IPS-18c (cell line): Measurements from ENCODE around the gene DUSP19.

Source experiments
- H3K4me3 ChIP-seq: 2 replicates; pipeline ENCODE4 v1.7.0; 2013; ENCODE audit warnings: low read depth, mild to moderate bottlenecking, low read length, moderate library complexity; ENCODE audit not compliant: insufficient read depth
- H3K9me3 ChIP-seq: one replicate; pipeline ENCODE4 v1.6.1; 2013; ENCODE audit warnings: mild to moderate bottlenecking, low read length, moderate library complexity; ENCODE audit not compliant: control insufficient read depth, insufficient read depth

The DUSP19 gene

GRCh38 chr2:183105402-183106134 is 27.0 kb downstream of the DUSP19 start:
- Histone ChIP-seq H3K4me3 (no peak overlapping the region), H3K9me3 (no peaks in the 10 kb centered on the region)

- H3K4me3 ChIP-seq = no peak overlapping the region
- H3K9me3 ChIP-seq = no peaks in the 10 kb centered on the region
Observed at GRCh38 chr2:183112577-183112976, 34.0 kb downstream of the DUSP19 start.

DNA sequence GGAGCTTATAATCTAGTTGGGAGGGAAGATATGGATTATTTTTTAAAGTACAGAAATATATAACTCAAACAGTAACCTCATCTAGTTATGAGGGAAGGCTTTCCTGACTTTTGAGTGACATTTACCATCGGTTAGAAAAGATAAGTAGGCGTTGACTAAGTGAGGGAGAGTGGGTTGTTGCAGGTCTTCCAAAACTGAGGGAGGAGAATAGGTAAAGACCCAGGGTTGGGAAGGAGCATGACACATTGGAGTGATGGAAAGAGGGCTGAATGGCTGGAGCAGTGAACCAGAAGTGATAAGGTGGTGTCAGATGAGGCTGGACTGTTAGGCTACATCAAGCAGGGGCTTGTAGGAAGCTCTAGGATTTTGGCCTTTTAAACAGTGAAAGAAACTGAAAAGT is 35.1 kb downstream of the DUSP19 start:
- Histone ChIP-seq H3K9me3 (no peaks in the 10 kb centered on the region), H3K4me3 (no peak overlapping the region)

DNA sequence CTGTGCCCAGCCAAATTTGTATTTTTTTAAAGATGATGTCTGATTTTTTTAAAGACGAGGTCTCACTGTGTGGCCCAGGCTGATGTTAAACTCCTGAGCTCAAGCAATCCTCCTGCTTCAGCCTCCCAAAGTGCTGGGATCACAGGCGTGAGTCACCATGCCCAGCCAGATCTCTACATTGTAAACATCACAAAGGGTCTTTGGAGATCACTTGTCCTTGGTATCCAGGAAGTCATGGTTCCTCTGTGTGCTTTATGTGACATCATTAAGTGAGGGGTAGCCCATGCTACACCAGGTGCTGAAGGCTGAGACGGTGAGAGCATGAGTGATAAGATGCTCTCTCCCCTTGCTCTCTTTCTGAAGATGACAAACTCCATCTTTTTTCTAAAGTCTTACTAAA is 38.7 kb downstream of the DUSP19 start:
- Histone ChIP-seq H3K4me3 (no peak overlapping the region), H3K9me3 (no peaks in the 10 kb centered on the region)

- H3K9me3 ChIP-seq = no peaks in the 10 kb centered on the region
- H3K4me3 ChIP-seq = peak overlapping the region; percentile 79; the same call in 1 of the 2 replicates
Observed at GRCh38 chr2:183123117-183123958, 44.8 kb downstream of the DUSP19 start.

DNA sequence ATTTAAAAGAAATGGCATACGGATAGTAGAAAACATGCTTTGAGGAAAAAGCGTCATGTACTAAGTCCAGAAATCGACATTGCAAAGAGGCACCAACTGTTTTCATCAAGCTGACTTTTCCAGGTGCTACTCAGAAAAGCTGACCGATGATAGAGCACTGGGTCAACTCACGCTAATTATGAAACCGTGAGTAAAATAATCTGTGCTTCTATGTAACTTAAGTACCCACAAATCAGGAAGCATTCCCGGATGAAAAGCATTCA is 45.3 kb downstream of the DUSP19 start:
- H3K4me3 ChIP-seq = peak overlapping the region; percentile 79; the same call in 1 of the 2 replicates
- no peaks in the 10 kb centered on the region for H3K9me3 ChIP-seq

- Histone ChIP-seq H3K4me3 (peak within 1 kb of the TSS; percentile 79), H3K9me3 (no peaks in the 10 kb centered on the region)
Observed at GRCh38 chr2:183124222-183124956, 45.8 kb downstream of the DUSP19 start, which contains the start of gene NUP35. Gene NUP35, plus strand, starts transcription at chr2:183124443. Its CDS starts 15 bp downstream, at chr2:183124458.

DNA sequence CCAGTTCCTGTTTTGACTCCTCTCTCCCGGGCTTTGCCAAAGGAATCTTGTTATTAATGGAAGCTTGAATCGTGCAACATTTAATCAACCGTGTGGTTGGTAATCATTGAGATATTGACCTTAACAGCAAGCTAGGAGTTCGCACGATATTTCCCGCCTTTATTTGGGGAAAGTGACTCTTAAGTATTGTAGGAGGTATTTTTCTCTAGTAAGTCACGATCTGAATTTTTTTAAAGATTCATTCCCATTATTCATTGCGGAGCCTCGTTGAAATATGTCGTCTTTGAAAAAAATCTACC is 46.4 kb downstream of the DUSP19 start:
- Histone ChIP-seq H3K9me3 (no peaks in the 10 kb centered on the region), H3K4me3 (peak overlapping the region; percentile 79)

DNA sequence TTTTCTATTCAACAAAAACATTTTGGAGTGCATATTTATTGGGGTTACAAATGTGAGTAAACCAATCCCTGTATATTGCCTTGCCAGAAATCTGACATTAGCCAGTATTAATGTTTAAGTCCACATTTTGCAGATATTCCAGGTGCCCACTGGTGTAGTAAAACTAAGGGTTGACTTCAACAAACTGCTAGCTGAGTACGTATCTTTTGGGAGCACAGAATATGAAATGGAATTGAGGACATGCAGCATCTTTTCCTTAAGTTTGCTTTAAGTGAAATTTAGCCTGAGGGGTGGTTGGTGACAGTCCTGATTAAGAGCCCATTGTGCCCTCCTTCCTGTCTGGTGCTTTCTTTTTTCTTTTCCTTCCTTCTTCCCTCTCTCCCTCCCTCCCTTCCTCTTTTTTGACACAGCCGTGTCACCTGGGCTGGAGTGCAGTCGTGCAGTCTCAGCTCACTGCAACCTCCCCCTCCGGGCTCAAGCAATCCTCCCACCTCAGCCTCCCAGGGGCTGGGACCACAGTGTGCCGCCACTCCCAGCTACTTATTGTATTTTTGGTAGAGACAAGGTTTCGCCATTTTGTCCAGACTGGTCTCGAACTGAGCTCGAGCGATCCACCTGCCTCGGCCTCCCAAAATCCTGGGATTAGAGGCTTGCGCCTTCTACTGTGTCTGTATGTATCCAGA is 47.3 kb downstream of the DUSP19 start:
- Histone ChIP-seq H3K9me3 (no peaks in the 10 kb centered on the region), H3K4me3 (peak overlapping the region; percentile 79; the same call in 1 of the 2 replicates)

DNA sequence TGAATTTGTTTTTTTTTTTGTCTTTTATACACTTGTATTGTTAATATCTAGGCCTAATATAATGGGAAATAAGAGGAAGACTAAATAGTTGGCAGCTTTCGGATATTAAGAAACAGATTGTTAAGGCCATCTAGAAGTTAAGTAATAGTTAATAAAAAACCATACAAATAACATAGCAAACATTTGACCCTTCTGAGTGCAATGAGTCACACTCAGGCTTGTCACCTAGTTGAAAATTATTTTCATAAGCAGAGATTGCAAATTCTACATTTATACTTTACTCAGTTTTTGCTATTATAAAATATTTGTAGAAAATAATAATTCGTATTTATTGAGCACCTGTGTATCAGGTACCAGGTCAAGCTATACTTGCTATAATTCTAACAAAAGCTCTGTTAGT is 48.1 kb downstream of the DUSP19 start:
- H3K9me3 ChIP-seq = no peaks in the 10 kb centered on the region
- no peak overlapping the region for H3K4me3 ChIP-seq

DNA sequence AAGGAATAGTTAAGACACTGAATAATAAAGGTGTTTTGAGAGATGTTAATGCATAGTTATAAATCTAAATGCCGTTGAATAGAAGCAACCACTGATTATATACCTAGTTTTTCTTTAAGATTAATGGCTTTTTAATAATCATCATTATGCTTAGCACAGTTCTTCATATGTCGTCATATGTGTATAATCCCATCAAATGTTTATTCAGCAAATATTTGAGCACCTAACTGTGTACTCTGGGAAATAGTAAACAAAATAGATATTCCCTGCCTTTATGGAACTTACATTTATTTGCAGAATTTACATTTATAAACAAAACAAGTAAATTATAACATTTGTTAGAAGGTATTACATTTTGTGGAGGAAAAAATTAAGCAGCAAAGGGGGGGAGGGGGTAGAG is 55.5 kb downstream of the DUSP19 start:
- Histone ChIP-seq H3K4me3 (no peak overlapping the region), H3K9me3 (no peaks in the 10 kb centered on the region)

DNA sequence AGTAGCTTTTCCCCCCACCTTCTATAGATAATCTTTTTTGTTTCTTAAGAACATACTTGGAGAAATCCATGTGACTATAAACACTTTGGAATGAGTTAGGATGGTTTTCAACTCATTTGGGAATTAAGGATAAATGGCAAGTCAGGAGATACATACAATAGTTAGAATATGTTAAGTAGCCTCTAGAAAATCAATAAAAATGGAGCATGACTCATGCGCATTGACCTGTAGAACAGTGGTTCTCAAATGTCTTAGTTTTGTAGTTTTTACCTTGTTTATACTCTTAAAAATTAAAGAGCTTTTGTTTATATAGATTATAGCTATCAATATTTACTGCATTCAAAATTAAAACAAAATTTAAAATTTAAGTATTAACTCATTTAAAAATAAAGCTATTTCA is 70.4 kb downstream of the DUSP19 start:
- Histone ChIP-seq H3K9me3 (no peaks in the 10 kb centered on the region), H3K4me3 (no peak overlapping the region)

GRCh38 chr2:183149489-183149888 is 70.9 kb downstream of the DUSP19 start:
- no peak overlapping the region for H3K4me3 ChIP-seq
- H3K9me3 ChIP-seq = no peaks in the 10 kb centered on the region
